GM19397 (cell line): ENCODE results near the gene EPB41L2.
"Not testable (repeated sequence)": the region's sequence is repeated elsewhere in the genome, so short reads cannot be mapped to it uniquely, and the experiment has no call there.

Source experiments
- ATAC-seq: cut with Tn5 transposase; IDR thresholded peaks from one replicate; pipeline ENCODE4 v1.9.1; 2021; ENCODE audit warnings: mild to moderate bottlenecking, moderate library complexity; ENCODE audit not compliant: unreplicated experiment

Gene EPB41L2

GRCh38 chr6:130815200-130816071 is 247.6 kb downstream of the EPB41L2 start:
- no peak for ATAC-seq

- ATAC-seq = no peak
Observed at GRCh38 chr6:130814506-130814905, 248.5 kb downstream of the EPB41L2 start.

- no peak for ATAC-seq
Observed at GRCh38 chr6:130811932-130812331, 251.1 kb downstream of the EPB41L2 start.

- ATAC-seq = no peak
Observed at GRCh38 chr6:130810307-130811030, 252.6 kb downstream of the EPB41L2 start.

GRCh38 chr6:130801368-130801767 is 261.7 kb downstream of the EPB41L2 start:
- not testable (repeated sequence) for ATAC-seq

GRCh38 chr6:130797061-130797460 is 266.0 kb downstream of the EPB41L2 start:
- no peak for ATAC-seq

GRCh38 chr6:130796313-130796905 is 266.6 kb downstream of the EPB41L2 start:
- no peak for ATAC-seq

GRCh38 chr6:130794738-130795137 is 268.3 kb downstream of the EPB41L2 start:
- ATAC-seq = no peak

- ATAC-seq = no peak
Observed at GRCh38 chr6:130794010-130794697, 268.9 kb downstream of the EPB41L2 start.
